Measurements from ENCODE around the gene MIS18BP1.

DNA sequence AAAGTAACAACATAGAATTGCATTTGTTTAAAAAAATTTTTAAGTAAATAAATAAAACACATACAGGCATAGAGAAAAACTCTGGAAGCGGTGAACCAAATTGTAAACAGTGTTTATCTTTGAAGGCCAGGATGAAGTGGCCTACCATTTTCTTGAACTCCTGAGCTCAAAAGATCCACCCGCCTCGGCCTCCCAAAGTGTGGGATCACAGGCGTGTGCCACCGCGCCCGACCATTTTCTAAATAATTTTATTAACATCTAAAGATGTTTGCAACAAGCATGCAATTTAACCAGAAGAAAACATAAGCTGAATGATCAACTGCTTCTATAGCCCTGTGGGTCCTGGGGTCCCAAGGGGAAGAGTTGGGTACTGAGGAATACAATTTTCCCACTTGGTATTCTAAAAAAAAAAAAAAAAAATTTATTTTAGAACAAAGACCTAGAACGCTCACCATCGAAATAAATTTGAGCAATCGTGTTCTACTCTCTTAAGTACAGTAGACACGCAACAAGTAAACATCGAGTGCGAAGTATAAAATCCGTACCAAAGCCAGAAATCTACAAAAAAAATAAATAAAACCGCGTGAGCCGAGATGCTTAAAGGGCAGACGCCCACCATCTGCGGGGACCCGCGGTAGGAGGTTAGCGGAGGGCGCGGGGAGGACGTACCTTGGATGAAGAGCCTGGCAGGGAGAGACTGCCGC is 484 bp downstream of the MIS18BP1 start:
- TF ChIP-seq, protein P1, sequence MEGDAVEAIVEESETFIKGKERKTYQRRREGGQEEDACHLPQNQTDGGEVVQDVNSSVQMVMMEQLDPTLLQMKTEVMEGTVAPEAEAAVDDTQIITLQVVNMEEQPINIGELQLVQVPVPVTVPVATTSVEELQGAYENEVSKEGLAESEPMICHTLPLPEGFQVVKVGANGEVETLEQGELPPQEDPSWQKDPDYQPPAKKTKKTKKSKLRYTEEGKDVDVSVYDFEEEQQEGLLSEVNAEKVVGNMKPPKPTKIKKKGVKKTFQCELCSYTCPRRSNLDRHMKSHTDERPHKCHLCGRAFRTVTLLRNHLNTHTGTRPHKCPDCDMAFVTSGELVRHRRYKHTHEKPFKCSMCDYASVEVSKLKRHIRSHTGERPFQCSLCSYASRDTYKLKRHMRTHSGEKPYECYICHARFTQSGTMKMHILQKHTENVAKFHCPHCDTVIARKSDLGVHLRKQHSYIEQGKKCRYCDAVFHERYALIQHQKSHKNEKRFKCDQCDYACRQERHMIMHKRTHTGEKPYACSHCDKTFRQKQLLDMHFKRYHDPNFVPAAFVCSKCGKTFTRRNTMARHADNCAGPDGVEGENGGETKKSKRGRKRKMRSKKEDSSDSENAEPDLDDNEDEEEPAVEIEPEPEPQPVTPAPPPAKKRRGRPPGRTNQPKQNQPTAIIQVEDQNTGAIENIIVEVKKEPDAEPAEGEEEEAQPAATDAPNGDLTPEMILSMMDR (IDR thresholded peaks at IDR 0.05), result no peak
- TF ChIP-seq POLR2A (IDR thresholded peaks at IDR 0.05), result no peak
